Measurements from ENCODE around the gene CPSF7.
"Not testable (repeated sequence)": the region's sequence is repeated elsewhere in the genome, so short reads cannot be mapped to it uniquely, and the experiment has no call there.

CPSF7 gene

GRCh38 chr11:61468002-61468401 lies 38.2 kb upstream of the CPSF7 start:
- Histone ChIP-seq H3K27ac (replicated peaks) (no peak overlapping the region), H3K4me3 (replicated peaks; ENCODE audit: insufficient read depth, low read length) (no peak overlapping the region), H3K27me3 (ENCODE audit: insufficient read depth, poor library complexity, severe bottlenecking) (no peaks in the 10 kb centered on the region)
- DNase-seq (ENCODE audit: low read depth in 1 of 2, low spot score in 1 of 2), result no peak
- TF ChIP-seq SPI1 (IDR thresholded peaks at IDR 0.05; ENCODE audit: borderline replicate concordance, low read depth) (no peak), POLR2AphosphoS5 (IDR thresholded peaks at IDR 0.05; ENCODE audit: low read depth) (no peak), GABPA (IDR thresholded peaks at IDR 0.05; ENCODE audit: low read depth) (no peak), REST (IDR thresholded peaks at IDR 0.05; ENCODE audit: insufficient replicate concordance, low read depth) (no peak)
- TF ChIP-seq, protein P1, sequence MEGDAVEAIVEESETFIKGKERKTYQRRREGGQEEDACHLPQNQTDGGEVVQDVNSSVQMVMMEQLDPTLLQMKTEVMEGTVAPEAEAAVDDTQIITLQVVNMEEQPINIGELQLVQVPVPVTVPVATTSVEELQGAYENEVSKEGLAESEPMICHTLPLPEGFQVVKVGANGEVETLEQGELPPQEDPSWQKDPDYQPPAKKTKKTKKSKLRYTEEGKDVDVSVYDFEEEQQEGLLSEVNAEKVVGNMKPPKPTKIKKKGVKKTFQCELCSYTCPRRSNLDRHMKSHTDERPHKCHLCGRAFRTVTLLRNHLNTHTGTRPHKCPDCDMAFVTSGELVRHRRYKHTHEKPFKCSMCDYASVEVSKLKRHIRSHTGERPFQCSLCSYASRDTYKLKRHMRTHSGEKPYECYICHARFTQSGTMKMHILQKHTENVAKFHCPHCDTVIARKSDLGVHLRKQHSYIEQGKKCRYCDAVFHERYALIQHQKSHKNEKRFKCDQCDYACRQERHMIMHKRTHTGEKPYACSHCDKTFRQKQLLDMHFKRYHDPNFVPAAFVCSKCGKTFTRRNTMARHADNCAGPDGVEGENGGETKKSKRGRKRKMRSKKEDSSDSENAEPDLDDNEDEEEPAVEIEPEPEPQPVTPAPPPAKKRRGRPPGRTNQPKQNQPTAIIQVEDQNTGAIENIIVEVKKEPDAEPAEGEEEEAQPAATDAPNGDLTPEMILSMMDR (IDR thresholded peaks at IDR 0.05; ENCODE audit: insufficient read depth, low read length), result no peak

- not testable (repeated sequence) for H3K27me3 ChIP-seq (ENCODE audit: insufficient read depth, poor library complexity, severe bottlenecking); H3K27ac ChIP-seq (replicated peaks); DNase-seq (ENCODE audit: low read depth in 1 of 2, low spot score in 1 of 2)
Observed at GRCh38 chr11:61467602-61468001, 37.8 kb upstream of the CPSF7 start.

GRCh38 chr11:61460986-61461385 lies 31.2 kb upstream of the CPSF7 start:
- DNase-seq (ENCODE audit: low read depth in 1 of 2, low spot score in 1 of 2), result no peak
- TF ChIP-seq REST (IDR thresholded peaks at IDR 0.05; ENCODE audit: insufficient replicate concordance, low read depth) (no peak), SPI1 (IDR thresholded peaks at IDR 0.05; ENCODE audit: borderline replicate concordance, low read depth) (no peak), GABPA (IDR thresholded peaks at IDR 0.05; ENCODE audit: low read depth) (no peak), POLR2AphosphoS5 (IDR thresholded peaks at IDR 0.05; ENCODE audit: low read depth) (no peak)
- TF ChIP-seq, protein P1 (IDR thresholded peaks at IDR 0.05; ENCODE audit: insufficient read depth, low read length), result no peak
- Histone ChIP-seq H3K27me3 (ENCODE audit: insufficient read depth, poor library complexity, severe bottlenecking) (no peaks in the 10 kb centered on the region), H3K27ac (replicated peaks) (no peak overlapping the region), H3K4me3 (replicated peaks; ENCODE audit: insufficient read depth, low read length) (no peak overlapping the region)

More at GRCh38 chr11:61467602-61468001, 37.8 kb upstream of the CPSF7 start:
- H3K4me3 ChIP-seq (replicated peaks; ENCODE audit: insufficient read depth, low read length), result not testable (repeated sequence)

- DNase-seq (ENCODE audit: low read depth in 1 of 2, low spot score in 1 of 2), result no peak
- Histone ChIP-seq H3K27ac (replicated peaks) (no peak overlapping the region), H3K4me3 (replicated peaks; ENCODE audit: insufficient read depth, low read length) (no peak overlapping the region), H3K27me3 (ENCODE audit: insufficient read depth, poor library complexity, severe bottlenecking) (no peaks in the 10 kb centered on the region)
- TF ChIP-seq GABPA (IDR thresholded peaks at IDR 0.05; ENCODE audit: low read depth) (no peak), REST (IDR thresholded peaks at IDR 0.05; ENCODE audit: insufficient replicate concordance, low read depth) (no peak), SPI1 (IDR thresholded peaks at IDR 0.05; ENCODE audit: borderline replicate concordance, low read depth) (no peak), POLR2AphosphoS5 (IDR thresholded peaks at IDR 0.05; ENCODE audit: low read depth) (no peak)
- TF ChIP-seq, protein P1 (IDR thresholded peaks at IDR 0.05; ENCODE audit: insufficient read depth, low read length), result no peak
Observed at GRCh38 chr11:61460474-61460881, 30.7 kb upstream of the CPSF7 start.

All from HL-60 (cell line).